Coronary artery (tissue), 2 donors: Measurements from ENCODE around the gene DDC.

Experiments used
- DNase-seq: peaks from one replicate; pipeline ENCODE4 v3.0.0-alpha.2; 2017; ENCODE audit warnings: low spot score
- H3K27ac ChIP-seq, 2 donors: fragments of 200-600 bp; sonication (generic); one replicate each; pipeline ENCODE4 v1.5.1; 2016 to 2019
- H3K4me3 ChIP-seq: fragments of 200-600 bp; sonication (generic); 2 replicates; pipeline ENCODE4 v1.5.1; 2016; ENCODE audit warnings: mild to moderate bottlenecking, moderate library complexity
- TF ChIP-seq, protein P1 (sequence below): fragments of 200-600 bp; sonication (generic); IDR thresholded peaks from one replicate; pipeline ENCODE4 v1.5.1; 2019; ENCODE audit warnings: antibody characterized with exemption

The DDC gene

DNA sequence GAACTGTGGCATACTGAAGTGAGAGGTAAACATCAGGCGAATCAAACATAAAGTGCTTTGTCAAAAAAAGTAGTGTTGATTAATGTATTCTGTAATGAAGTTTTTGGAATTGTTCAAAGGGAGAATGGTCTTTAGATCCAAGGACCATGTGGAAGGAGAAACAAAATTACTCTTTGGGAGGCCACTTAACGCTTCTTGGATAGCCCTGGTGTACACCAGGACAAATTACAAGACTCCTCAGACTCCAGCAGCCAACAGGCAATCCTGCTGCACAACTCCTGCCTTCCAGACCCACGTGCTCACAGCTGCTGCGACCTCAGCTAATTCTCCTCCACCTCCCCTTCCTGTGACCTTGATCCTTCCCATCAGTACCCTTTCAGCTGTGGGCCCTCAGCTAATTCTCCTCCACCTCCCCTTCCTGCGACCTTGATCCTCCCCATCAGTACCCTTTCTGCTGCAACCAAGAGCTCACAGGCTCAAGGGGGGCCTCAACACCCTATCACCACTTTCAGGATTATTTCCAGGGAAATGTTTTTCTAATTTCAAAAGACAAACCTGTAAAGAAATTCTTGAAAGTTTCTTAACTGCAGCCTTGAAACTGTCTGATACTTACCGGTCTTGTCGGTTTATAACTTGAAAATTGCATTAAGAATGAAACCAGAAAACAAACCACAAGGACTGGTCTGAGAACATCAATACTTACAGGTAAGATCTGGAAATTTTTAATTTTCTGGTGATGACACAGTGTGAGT, 29.7 kb upstream of the DDC start:
- no peak overlapping the region for H3K27ac ChIP-seq
- DNase-seq, result no peak
- TF ChIP-seq, protein P1, sequence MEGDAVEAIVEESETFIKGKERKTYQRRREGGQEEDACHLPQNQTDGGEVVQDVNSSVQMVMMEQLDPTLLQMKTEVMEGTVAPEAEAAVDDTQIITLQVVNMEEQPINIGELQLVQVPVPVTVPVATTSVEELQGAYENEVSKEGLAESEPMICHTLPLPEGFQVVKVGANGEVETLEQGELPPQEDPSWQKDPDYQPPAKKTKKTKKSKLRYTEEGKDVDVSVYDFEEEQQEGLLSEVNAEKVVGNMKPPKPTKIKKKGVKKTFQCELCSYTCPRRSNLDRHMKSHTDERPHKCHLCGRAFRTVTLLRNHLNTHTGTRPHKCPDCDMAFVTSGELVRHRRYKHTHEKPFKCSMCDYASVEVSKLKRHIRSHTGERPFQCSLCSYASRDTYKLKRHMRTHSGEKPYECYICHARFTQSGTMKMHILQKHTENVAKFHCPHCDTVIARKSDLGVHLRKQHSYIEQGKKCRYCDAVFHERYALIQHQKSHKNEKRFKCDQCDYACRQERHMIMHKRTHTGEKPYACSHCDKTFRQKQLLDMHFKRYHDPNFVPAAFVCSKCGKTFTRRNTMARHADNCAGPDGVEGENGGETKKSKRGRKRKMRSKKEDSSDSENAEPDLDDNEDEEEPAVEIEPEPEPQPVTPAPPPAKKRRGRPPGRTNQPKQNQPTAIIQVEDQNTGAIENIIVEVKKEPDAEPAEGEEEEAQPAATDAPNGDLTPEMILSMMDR, result no peak
- no peak overlapping the region for H3K4me3 ChIP-seq

DNA sequence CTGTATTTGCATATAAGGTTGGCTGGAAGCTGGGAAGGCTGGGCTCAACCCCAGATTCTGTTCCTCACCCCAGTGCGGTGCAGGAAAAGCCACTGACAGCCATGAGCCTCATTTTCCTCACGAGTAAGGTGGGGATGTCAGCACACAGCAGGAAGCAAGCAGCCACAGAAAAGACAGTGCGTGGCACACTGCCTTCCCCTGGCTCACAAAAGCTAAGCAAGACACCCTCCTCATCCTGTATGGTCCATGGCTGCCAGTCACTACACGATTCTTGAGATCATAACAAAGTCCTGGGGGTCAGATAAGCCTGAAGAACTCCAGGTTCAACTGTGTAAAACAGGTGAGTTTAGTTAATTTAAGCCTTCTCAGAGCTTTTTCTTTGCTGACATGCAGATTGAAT, 28.9 kb upstream of the DDC start:
- no peak for DNase-seq
- Histone ChIP-seq H3K27ac (no peak overlapping the region), H3K4me3 (no peak overlapping the region)
- TF ChIP-seq, protein P1, result no peak

DNA sequence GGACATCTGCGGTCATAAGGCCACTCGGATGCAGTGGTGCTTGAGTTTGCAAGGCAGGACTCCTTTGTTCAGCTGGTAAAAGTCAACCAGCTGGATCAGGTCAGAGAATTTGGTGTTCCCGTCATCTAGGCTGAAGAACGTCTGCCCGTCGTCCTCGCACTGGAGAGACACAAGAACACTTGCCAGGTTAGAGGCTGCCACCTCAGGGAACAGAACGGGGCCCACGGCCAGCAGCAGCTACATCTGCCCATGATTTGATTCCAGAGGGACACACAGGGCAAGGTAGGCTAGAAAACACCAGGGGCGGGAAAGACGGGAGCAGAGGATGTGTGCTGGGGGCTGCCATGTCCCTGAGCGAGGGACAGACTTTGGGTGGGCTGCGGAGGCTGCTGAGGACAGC, 27.7 kb upstream of the DDC start:
- DNase-seq, result no peak
- H3K27ac ChIP-seq, result no peak overlapping the region
- no peak overlapping the region for H3K4me3 ChIP-seq
- TF ChIP-seq, protein P1, result no peak

DNA sequence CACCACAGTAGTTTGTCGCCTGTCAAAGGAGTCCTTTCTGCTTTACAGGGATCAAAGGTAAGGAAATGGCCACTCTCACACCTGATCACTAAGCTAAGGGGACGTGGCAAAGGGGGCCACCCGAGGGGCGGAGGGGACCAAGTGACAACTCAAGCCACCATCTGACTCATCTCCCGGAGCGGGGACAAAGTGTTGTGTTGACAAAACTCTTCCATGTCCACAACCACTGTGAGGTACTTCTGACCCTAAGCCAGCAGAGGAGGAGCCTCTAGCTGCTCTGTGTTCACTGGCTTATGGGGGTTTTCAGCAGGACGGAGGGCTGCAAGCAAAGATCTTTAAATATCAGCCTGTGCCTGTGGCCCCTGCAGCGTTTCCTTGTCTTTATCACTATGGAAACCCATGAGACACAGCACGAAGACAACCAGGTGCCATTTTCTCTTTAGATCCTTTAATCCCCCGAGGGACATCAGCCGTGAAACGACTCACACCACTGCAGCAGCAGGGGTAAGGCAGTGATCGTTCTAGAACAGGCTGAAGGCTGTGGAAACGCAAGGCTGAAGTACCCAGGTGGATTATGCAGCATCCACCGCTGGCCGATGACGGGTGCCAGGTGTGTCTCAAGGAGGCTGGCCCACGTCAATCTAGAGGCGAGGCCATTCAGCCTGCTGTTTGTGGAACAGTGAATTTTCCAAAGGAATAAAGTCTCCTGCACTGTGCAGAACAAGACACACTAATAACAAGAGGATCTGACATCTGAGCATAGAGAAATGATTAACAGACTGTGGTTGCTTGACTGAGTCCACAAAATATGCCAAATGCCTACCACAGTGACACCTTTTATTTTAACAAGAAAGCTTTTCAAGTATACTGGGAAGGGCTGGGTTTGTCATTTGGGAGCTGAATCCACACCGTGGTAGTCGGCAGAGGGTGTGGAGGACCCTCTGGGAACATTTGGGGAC, 26.6 kb upstream of the DDC start:
- Histone ChIP-seq H3K27ac (no peak overlapping the region), H3K4me3 (no peak overlapping the region)
- TF ChIP-seq, protein P1, result no peak
- no peak for DNase-seq

DNA sequence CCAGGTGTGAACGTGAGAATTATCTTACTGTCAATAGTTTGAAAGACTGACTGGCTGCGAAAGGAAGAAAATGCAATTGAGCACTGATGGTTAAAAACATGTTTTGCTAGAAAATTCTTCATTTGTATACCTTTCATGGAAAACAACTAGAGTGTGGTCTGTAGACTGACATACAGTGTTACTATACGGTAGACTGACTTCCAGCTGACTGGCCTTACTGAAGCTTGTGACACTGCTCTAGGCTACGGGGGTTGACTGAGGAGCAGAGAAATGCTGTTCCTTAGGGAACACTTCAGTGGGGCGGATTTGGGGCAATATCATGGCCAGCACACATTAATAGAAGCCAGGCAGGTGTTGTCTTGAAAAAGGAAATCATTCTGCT, 25.9 kb upstream of the DDC start:
- TF ChIP-seq, protein P1, result no peak
- DNase-seq, result no peak
- Histone ChIP-seq H3K27ac (no peak overlapping the region), H3K4me3 (no peak overlapping the region)

DNA sequence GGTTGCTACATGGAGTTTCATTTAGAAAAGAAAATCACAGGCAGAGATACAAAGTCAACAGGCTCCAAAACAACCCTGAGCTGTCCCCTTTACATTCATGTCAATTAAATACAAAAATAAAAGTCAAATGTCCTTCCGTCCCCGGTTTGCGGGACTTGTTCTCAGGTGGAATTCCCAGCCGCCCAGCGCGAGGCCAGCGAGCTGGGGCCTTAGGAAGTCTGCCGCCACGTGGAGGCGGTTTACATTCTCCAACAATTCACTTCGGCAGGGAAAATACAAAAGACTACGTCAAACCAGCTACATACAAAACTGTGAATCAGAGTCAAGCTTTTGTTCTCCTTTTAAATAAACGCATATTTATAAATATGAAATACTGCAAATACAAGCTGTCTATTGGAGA, 25.3 kb upstream of the DDC start:
- H3K27ac ChIP-seq, result no peak overlapping the region
- TF ChIP-seq, protein P1, result no peak
- no peak overlapping the region for H3K4me3 ChIP-seq

More for the DNA sequence above, 25.3 kb upstream of the DDC start:
- DNase-seq, result no peak
